Measurements from ENCODE around the gene TENT5A. TPM values are rescaled to one million over a fixed set of nuclear protein-coding genes. Genes with fewer than 3 reads are reported as not detected.
A peak's percentile ranks its signal among the peaks of the same experiment; 100 is the strongest.
"Not testable (repeated sequence)": the region's sequence is repeated elsewhere in the genome, so short reads cannot be mapped to it uniquely, and the experiment has no call there.

TENT5A gene
- total RNA-seq, 1 donor from 2014 or later = 4.1 TPM

- DNase-seq (ENCODE audit: low spot score in 2 of 2) = peak; percentile 66 to 85
- no peak for FAIRE-seq
These were observed 635 bp upstream of the TENT5A start for GRCh38 chr6:81752921-81753710.

DNA sequence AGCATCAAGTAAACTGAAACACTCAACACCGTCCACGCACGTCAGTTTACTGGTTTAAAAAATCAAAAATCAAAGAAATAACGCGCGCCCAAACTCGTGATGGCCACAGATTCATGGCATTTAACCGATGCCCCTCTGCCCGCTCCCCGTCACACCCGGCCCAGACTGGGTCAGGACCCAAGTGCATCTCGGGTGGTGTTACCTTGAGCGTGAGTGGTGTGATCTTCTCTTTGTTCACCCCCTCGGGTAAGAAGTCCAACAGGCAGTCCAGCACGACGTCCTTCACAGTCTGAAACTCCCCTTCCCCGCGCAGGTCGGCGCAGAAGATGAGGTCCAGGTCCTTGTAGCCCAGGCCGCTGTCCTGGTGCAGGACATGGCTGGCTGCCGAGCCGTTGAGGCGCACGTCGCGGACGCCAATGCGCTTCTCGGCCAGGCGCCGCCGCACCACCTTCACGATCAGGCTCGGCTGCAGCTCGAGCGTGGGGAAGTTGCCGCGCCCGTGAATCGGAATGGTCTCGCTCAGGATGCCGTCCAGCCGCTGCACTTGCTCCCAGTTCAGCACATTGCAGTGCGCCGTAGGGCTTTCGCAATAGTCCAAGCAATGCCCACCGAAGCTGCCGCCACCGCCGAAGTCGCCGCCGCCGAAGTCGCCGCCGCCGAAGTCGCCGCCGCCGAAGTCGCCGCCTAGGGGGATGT is 945 bp downstream of the TENT5A start:
- FAIRE-seq = no peak

GRCh38 chr6:81750681-81751387 is 1.6 kb downstream of the TENT5A start:
- DNase-seq (ENCODE audit: low spot score in 2 of 2) (no peak), FAIRE-seq (no peak)

More for the DNA sequence above, 945 bp downstream of the TENT5A start:
- DNase-seq (ENCODE audit: low spot score in 2 of 2) = no peak

GRCh38 chr6:81750200-81750599 is 2.3 kb downstream of the TENT5A start:
- DNase-seq (ENCODE audit: low spot score in 2 of 2) (no peak), FAIRE-seq (no peak)

DNA sequence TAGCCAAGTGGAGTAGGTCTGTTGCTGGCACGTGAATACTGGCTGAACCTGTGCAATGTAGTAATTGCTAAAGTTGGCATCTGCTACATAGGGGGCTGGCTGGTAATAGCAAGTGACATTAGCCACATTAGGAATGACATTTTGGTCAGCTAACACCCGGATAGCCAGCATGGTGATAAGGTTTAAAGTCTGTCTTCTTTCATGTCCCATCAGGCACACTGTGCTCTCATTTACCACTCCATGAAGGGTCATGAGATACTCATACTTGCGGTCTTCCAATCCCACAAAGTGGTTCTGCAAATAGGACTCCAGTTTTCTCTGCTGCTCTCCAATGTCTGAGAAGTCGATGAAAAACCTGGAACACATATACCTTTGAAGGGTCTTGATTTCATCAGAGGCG is 2.8 kb downstream of the TENT5A start:
- DNase-seq (ENCODE audit: low spot score in 2 of 2) = no peak
- no peak for FAIRE-seq

DNA sequence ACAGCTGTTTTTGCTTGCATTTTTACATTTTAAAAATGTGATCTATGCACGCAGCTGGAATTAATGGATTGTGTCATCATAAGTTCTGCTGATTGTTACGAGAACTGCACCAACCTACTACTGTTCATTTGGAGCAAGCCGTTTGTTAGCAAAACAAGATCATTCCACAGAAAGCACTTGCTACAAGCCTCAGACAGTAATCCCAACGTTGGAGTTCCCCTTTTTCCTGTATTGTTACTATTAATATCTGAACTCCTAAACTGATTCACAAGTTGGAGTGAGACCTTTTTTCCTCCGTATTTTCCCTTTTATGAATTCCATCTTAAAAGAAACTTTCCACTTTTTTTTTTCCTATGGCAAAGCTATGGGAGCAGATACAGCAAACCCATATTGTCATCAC is 3.5 kb downstream of the TENT5A start:
- no peak for FAIRE-seq
- no peak for DNase-seq (ENCODE audit: low spot score in 2 of 2)

DNA sequence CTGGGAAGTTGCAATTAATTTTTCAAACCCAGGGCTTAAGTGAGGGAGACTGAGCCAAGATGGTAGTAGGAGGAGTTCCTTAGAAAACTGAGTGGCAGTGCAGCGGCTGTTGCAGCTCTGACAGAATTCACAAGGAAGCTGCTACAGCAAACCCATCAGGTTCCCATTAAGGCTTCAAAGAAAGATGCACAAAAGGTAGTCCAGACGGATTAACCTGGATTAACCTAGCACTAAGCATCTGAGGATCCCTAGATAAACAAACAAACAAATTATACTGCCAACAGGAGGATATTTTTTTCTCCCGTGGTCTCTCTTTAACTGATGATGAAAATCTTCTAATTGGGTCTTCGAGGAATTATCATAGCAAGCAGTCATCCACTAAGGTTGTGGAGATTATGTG is 5.2 kb downstream of the TENT5A start:
- FAIRE-seq (no peak), DNase-seq (ENCODE audit: low spot score in 2 of 2) (no peak)

DNA sequence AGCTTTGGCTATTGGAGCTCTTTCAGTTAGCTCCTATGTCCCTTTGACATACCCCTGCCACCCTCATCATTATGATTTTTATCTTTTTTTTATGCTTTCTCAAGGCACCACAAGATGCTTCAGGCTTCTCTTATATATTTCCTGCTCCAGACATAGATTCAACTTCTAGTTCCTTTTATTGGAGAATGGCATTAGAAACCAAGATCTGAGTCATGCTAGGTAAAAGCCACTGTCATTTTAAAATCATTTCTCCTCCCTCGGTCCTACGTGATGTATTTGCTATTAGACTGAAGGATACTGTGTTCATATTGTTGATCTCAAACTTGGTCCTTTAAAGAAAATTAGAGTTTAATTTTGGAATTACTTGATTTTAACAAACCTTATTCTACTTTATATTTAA is 8.3 kb downstream of the TENT5A start:
- FAIRE-seq = no peak

DNA sequence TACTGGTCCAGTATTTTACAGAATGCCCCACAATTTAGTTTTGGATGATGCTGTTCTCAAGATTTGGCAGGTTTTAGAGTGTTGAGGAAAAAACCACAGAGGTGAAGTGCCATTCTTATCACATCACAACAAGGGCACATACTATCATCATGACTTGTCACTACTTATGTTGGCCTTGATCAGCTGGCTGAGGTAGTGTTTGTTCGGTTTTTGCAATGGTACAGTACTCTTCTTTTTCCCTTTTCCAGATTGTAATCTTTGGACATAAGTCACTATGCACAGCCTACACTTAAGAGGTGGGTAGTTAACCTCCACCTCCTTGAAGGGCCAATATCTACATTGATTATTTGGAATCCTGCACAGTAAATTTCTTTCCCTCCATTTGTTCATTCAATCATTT is 8.8 kb downstream of the TENT5A start:
- FAIRE-seq (no peak), DNase-seq (ENCODE audit: low spot score in 2 of 2) (no peak)

More for the DNA sequence above, 8.3 kb downstream of the TENT5A start:
- no peak for DNase-seq (ENCODE audit: low spot score in 2 of 2)

DNA sequence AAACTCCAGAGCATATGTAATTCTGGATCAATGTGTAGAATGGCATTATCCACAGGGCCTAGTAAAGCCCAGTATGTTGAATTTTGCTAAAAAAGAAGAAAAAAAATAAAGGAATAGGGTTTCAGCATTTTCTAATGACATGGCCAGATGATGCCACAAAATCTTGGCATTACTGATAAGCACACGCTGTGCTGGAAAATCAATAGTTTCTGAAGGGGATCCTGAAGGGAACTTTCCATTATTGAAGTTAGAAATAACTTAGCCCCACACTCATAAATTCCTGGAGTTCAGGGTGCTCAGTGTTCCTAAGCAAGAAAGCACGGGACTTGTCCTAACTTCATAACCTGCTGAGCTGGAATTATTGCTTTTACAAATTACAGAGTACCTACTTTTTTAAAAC is 10.8 kb downstream of the TENT5A start:
- DNase-seq (ENCODE audit: low spot score in 2 of 2) = no peak
- FAIRE-seq = no peak

GRCh38 chr6:81740591-81740990 is 11.9 kb downstream of the TENT5A start:
- peak; percentile 100 for FAIRE-seq
- DNase-seq (ENCODE audit: low spot score in 2 of 2) = not testable (repeated sequence)

- DNase-seq (ENCODE audit: low spot score in 2 of 2) = no peak
- no peak for FAIRE-seq
These were observed 13.0 kb downstream of the TENT5A start for GRCh38 chr6:81739230-81740195.

GRCh38 chr6:81736428-81736827 is 16.1 kb downstream of the TENT5A start:
- DNase-seq (ENCODE audit: low spot score in 2 of 2) (no peak), FAIRE-seq (no peak)

DNA sequence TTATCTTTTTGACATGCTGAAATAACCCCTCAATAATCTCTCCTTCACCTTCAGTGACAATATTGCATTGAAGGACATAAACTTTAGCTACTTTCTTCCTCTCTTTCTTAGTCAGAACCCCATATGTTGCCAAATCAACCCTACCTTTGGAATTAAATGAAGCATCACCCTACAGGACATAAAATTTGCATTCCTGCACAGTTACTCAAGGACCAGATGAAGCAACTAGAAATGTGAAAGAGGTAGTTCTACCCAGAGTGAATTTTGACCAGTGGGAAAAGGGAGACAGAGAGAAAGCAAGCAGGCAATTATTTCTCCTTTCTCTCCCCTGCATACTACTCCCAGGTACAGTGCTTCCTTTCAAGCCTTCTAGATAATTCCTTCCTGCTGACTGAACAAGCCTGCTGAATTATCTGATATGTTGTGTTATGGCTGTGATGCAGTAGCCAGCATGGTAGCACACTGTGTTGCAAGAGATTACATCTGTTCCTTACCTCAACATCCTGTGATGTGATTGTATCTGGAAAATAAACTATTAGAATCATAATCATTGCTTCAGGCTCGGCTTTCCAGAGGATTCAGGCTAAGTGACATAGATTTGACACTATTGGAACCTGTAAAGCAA is 16.6 kb downstream of the TENT5A start:
- DNase-seq (ENCODE audit: low spot score in 2 of 2) (no peak), FAIRE-seq (no peak)

GRCh38 chr6:81734500-81735150 is 17.9 kb downstream of the TENT5A start:
- no peak for FAIRE-seq

DNA sequence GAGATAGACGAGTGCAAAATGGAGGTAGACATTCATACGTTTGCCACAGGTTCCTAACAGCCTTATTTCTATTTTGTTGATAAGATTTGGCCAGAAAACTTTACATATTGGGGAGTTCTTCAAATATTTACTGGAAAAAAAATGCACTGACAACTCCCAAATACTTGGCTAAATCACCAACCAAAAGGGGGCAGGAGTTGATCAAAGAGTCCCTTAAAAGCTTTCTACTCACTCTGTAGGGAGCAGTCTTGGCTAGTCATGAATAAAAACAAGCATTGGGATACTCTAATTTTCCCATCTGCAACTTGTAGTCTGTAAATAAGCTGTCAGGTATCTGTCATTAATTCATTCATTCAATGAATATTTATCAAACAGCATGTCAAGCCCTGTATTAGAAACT is 18.4 kb downstream of the TENT5A start:
- no peak for FAIRE-seq
- DNase-seq (ENCODE audit: low spot score in 2 of 2) = no peak

More at GRCh38 chr6:81734500-81735150, 17.9 kb downstream of the TENT5A start:
- DNase-seq (ENCODE audit: low spot score in 2 of 2) = no peak

GRCh38 chr6:81731814-81732213 is 20.7 kb downstream of the TENT5A start:
- DNase-seq (ENCODE audit: low spot score in 2 of 2) (no peak), FAIRE-seq (no peak)

DNA sequence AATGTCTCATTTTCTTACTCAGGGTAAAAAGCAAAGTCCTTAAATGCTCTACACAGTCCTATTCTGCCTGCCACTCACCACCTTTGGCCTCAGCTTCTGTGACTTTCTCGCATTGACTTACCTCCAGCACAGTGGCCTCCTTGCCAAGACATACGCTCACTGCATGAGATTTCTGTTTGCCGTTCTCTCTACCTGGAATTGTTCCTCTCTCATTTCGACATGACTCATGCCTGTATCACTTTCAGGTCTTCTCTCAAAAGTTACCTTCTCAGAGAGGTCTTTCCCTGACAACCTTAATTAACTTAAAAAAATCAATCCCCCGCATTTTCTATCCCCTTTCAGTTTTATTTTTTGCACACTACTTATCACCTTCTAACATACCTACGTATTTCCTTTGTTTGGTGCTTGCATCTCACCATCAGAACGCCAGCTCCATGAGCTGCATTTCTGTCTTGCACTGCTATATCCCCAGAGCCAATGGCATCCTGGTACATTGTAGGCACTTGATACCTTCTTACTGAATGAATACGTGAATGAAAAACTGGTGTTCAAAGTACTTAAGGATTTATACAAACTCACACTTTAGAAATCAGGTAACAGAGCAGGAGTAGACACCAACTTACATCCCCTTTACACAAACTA is 24.5 kb downstream of the TENT5A start:
- DNase-seq (ENCODE audit: low spot score in 2 of 2) (no peak), FAIRE-seq (no peak)

GRCh38 chr6:81725127-81725526 is 27.4 kb downstream of the TENT5A start:
- FAIRE-seq = no peak
- DNase-seq (ENCODE audit: low spot score in 2 of 2) = no peak
